ENCODE results near the gene MDN1.
"Not testable (repeated sequence)": the region's sequence is repeated elsewhere in the genome, so short reads cannot be mapped to it uniquely, and the experiment has no call there.

The MDN1 gene, protein sequence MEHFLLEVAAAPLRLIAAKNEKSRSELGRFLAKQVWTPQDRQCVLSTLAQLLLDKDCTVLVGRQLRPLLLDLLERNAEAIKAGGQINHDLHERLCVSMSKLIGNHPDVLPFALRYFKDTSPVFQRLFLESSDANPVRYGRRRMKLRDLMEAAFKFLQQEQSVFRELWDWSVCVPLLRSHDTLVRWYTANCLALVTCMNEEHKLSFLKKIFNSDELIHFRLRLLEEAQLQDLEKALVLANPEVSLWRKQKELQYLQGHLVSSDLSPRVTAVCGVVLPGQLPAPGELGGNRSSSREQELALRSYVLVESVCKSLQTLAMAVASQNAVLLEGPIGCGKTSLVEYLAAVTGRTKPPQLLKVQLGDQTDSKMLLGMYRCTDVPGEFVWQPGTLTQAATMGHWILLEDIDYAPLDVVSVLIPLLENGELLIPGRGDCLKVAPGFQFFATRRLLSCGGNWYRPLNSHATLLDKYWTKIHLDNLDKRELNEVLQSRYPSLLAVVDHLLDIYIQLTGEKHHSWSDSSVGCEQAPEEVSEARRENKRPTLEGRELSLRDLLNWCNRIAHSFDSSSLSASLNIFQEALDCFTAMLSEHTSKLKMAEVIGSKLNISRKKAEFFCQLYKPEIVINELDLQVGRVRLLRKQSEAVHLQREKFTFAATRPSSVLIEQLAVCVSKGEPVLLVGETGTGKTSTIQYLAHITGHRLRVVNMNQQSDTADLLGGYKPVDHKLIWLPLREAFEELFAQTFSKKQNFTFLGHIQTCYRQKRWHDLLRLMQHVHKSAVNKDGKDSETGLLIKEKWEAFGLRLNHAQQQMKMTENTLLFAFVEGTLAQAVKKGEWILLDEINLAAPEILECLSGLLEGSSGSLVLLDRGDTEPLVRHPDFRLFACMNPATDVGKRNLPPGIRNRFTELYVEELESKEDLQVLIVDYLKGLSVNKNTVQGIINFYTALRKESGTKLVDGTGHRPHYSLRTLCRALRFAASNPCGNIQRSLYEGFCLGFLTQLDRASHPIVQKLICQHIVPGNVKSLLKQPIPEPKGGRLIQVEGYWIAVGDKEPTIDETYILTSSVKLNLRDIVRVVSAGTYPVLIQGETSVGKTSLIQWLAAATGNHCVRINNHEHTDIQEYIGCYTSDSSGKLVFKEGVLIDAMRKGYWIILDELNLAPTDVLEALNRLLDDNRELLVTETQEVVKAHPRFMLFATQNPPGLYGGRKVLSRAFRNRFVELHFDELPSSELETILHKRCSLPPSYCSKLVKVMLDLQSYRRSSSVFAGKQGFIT (N-terminal part only)

DNA sequence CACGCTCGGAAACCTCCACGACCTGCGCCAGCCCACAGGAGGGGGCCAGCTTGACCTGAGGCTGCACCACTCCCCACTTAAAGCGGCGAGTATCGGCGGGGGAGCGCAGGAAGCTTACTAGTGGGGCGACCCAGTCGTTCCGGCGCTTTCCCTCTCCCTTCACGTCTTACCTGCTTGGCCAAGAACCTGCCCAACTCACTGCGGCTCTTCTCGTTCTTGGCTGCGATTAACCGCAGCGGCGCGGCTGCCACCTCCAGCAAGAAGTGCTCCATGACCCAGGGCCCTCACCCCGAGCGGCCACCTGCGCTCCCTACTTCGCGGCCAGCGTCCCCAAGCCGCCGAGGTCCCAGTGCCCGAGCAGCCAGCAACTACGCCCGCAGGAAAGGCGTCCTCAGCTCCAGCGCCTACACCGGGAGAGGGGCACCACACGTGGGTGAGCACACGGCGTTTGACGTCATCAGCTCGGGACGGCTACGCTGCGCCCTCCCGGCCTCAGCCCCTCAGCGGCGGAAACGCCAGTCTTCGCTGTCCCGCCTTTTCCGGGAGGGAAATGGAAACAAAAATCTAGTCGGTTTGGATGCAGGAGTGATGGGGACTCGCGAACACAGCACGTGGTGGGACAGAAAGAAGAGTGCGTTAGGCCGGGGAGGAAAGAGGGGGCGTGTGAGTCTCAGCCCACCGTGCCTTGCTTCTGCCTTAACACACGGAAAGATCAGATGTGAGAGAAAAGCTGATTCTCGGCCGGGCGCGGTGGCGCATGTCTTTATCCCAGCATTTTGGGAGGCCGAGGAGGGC is at the start of gene MDN1:
TSS of gene MDN1 (minus strand) at position 459 of the 795 bp plus-strand sequence. CDS start at position 272, 187 bp downstream.
- DNase-seq = peak; percentile 89 to 90

DNA sequence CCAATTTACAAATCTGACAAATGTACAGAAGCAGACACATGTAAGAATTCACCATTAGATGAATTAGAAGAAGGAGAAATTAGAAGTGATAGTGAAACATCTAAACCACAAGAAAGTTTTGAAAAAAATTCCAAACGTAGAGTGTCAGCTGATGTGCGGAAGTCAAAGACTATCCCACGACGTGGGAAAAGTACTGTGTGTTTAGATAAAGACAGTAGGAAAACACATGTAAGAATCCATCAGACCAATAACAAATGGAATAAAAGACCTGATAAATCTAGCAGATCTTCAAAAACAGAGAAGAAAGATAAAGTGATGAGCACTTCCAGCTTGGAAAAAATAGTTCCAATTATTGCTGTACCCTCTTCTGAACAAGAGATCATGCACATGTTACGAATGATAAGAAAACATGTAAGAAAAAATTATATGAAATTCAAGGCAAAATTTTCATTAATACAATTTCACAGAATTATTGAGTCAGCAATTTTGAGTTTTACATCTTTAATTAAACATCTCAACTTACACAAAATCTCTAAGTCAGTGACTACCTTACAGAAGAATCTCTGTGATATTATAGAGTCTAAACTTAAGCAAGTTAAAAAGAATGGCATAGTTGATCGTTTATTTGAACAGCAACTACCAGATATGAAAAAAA is 46.6 kb upstream of the MDN1 start:
- DNase-seq = no peak

DNA sequence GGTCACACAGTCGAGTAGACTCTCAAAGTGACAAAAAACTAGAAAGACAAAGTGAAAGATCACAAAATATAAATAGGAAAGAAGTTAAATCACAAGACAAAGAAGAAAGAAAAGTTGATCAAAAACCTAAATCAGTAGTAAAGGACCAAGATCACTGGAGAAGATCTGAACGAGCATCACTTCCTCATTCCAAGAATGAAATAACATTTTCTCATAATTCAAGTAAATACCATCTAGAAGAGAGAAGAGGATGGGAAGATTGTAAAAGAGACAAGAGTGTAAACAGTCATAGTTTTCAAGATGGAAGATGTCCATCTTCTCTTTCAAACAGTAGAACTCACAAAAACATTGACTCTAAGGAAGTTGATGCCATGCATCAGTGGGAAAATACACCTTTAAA is 43.1 kb upstream of the MDN1 start:
- no peak for DNase-seq

DNA sequence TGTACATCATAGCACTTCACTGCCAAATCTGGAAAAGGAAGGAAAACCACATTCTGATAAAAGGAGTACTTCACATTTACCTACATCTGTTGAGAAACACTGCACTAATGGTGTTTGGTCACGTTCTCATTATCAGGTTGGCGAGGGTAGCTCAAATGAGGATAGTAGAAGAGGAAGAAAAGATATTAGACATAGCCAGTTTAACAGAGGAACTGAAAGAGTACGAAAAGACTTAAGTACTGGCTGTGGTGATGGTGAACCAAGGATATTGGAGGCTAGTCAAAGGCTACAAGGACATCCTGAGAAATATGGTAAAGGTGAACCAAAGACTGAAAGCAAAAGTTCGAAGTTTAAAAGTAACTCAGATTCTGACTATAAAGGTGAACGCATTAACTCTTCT is 42.7 kb upstream of the MDN1 start:
- no peak for DNase-seq

DNA sequence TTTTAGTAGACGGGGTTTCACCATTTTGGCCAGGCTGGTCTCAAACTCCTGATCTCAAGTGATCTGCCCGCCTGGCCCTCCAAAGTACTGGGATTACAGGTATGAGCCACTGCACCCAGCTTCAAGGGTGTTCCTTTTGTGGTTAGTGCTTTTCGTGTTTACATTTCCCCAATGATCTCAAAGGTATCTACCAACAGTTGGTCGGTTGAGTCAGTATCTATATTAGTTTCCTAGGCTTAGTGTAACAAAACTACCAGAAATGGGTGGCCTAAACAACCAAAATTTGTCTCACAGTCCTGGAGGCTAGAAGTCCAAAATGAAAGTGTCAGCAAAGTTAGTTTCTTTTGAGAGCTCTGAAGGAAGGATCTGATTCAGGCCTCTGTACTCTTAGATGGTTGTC is 40.1 kb upstream of the MDN1 start:
- DNase-seq = no peak

DNA sequence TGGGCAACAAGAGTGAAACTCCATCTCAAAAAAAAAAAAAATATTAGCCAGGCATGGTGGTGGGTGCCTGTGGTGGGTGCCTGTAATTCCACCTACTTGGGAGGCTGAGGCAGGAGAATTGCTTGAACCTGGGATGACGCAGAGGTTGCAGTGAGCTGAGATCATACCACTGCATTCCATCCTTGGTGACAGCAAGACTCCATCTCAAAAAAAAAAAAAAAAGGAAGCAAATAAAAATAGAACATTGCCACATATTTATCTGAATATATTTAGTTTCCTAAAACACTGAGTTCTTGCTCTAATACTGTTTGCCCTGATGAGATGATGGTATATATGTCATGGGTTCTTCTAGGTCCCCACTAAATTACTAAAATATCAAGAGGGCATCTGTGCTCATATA is 38.4 kb upstream of the MDN1 start:
- DNase-seq = no peak

DNA sequence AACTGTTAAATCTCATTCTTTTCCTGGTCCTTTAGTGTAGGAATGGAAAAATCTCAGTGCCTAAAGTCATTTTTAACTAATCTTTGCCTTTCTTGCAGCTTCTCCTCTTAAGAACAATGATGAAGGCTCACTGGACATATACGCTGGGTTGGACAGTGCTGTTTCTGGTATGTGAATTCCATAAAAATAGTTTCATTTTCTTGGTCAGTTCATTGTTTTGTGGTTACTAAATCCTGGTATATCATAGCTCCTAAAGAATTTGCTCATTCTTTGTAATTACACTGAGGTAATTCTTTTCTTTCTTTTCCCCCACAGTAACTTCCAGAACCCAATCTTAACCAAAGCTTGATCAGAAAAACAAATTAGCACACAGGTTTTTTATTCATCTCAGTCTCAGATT is 33.5 kb upstream of the MDN1 start:
- no peak for DNase-seq

DNA sequence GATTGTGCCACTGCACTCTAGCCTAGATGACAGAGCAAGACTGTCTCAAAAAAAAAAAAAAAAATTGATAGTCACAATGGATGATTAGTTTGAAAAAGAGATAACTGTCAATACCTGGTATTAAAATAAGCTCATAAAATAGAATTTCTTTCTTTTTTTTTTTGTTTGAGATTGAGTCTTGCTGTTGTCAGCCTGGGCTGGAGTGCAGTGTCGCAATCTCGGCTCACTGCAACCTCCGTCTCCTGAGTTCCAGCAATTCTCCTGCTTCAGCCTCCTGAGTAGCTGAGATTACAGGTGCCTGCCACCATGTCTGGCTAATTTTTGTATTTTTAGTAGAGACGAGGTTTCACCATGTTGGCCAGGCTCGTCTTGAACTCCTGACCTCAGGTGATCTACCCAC is 27.9 kb upstream of the MDN1 start:
- not testable (repeated sequence) for DNase-seq

DNA sequence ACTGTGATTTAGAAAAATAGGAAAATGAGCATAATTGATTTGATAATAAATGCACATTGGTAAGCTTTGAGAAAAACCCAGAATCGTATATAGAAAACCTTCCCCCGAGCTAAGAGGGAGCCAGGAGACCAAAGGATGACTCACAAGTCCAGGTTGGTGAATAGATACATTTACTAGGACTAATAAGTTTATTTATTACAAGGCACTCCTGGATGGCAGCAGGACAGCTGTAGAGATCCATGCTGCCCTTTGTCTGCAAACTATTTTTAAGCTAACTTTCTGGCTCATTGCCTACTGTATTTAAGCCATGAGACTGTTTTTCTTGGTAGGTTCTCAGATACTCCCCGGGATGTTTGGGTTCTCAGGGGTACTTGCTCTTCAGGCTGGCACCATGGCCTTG is 23.5 kb upstream of the MDN1 start:
- no peak for DNase-seq

DNA sequence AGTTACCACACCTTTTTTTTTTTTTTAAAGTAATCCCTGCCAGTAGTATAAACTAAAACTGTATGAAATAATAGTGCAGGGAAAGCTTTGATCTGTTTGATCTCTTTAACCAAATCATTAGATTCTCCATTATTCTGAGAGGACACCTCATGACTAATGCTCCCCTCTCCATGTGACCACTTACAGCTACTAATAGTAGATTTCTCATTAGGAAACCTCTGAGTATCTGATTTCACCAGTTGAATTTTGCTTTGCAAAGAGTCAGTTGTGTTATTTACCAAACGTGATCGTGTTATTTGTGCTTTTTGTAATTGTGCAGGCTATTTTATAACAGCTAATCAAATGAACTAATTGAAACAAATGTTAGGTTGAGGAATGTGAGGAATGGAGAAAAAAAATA is 22.6 kb upstream of the MDN1 start:
- no peak for DNase-seq

DNA sequence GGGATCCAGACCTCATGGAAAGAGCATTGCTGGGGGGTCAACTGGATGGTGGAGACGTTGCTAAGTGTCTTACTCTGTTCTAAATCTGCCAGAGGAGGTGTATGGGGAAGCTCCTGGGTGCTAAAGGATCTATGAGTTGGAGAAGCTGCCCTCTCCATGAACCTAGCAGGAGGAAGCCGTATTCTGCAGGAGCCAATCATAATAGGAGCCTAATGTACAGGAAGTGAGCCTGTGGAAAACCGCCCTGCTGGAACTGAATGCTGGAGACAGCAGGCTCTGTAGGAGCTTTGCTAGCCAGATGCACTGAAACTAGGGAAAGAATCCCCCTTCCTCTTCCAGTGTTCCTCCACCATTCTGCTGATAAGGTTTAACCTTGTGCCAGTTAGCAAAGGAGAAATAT is 20.9 kb upstream of the MDN1 start:
- no peak for DNase-seq

DNA sequence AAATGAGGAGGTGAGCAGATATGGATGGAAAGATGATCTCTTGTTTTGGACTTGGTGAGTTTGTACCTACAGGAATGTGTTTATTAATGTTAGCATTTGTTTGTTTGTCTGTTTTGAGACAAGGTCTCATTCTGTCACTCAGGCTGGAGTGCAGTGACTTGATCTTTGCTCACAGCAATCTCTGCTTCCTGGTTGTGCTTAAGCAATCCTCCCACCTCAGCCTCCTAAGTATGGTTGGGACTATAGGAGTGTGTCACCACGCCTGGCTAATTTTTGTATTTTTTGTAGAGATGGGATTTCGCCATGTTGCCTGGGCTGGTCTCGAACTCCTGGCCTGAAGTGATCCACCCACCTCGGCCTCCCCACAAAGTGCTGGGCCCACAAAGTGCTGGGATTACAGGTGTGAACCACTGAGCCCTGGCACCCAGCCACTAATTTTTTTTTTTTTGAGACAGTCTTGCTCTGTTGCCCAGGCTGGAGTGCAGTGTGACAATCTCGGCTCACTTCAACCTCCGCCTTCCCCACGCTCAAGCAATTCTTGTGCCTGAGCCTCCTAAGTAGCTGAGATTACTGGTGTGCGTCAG is 17.1 kb upstream of the MDN1 start:
- no peak for DNase-seq

DNA sequence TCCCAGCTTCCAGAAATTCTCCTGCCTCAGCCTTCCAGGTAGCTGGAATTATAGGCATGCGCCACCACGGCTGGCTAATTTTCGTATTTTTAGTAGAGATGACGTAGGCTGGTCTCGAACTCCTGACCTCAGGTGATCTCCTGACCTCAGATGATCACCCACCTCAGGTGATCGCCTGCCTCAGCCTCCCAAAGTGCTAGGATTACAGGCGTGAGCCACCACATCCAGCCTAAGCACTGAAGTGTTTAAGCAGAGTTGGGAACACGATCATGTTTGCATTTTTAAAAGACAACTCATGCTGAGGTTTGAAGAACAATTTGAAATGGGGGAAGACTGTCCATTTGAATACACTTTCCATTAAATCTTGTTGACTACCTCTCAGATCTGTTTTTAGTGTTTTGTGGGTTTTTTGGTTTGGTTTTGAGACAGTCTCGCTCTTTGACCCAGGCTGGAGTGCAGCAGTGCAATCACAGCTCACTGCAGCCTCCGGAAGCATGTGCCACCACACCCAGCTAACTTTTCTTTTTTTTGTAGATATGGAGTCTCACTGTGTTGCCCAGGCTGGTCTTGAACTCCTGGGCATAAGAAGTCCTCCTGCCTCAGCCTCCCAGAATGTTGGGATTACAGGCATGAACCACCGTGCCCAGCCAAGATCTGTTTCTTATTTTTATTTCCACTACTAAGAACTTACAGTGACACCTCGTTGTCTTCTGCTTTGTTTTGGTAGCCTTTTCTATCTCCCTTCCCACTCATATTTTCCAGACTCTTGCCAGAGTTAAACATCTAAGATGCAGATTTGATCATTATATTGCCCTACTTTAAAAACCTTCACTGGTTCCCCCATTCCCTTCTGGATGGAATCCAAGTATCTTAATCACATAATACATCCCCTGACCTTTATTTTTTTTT is 15.5 kb upstream of the MDN1 start:
- peak; percentile 40 to 43 for DNase-seq

DNA sequence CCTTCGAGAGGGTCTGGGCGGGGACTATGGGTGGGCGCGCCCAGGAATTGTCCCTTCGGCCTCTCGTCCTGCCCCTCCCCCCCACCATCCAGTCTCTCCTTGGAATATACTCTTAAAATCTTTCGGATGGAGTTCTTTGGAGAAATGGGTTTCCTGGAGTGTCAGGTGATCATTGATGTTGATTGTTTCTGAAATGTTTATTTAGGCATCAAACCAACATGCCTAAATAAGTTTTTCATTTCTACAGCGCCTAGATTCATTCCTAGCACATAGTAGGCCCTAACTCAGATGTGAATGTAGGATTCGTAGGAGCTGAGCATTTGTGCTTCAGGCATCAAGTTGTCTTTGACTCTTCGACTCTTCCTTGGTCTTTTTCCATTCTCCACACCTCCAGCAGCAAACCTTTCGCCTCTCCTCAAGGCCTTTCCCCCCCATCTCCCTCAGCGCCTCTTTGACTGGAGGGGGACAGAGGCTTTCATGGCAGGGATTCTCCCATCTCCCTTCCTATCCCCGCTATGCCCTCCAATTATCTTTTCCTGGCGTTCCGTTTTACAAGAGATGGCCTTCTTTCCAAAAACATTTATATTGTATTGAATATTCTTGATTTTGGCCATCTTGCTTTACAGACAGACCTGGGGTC is 10.7 kb upstream of the MDN1 start:
- DNase-seq = no peak

DNA sequence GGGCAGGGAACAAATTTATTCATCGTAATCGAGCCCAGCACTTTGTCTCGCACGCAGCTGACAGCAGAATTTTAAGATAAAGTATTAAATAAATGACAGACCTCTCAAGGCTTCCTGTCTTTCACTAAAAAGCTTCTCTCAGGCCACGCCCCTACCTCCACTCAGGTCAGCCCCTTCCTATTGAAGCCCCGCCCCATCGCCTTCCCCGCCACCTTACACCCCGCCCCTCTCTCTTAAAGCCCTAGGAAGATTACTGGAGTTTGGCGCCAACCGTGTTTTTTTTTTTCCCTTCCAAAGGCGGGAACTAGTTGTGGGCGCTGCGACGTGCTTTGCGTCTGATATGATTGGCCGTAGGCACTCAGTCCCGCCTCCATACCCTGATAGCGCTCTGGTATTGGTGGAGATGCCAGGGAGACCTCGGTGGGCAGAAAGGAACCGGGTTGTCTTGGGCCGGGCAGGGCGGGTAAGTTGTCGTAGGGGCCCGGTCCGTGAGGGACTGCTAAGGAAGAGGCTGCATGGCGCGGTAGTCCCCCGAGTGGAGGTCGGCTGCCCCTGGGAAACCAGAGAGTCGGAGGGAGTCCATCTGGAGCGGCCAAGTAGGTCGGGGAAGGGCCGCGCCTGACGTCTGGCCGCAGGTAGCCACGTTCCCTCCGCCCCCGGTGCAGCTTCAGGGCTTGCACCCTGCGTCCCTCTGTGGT is 10.0 kb upstream of the MDN1 start, which contains the start of gene CASP8AP2:
TSS of gene CASP8AP2 (plus strand) at position 409 of the 698 bp plus-strand sequence.
- peak; percentile 93 to 94 for DNase-seq

DNA sequence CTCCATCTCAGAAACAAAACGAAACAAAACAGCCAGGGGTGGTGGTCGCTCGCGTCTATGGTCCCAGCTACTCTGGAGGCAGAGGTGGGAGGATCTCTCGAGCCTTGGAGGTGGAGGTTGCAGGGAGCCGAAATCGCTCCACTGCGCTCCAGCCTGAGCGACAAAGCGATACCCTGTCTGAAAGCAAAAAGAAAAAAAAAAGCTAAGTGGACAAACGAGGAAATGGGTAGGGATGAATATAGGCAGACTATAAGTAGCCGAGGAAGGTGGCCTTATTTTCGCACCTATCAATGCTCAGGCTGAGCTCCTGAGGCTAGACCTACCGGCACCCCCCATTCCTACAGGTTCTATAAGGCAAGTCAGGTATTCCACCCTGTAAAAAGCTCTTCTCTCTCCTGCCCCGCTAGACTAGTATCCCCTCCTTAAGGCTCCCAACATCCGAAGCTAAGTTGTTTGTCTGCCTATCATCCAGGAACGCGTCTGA is 9.4 kb upstream of the MDN1 start:
- DNase-seq = peak; percentile 16 to 21

DNA sequence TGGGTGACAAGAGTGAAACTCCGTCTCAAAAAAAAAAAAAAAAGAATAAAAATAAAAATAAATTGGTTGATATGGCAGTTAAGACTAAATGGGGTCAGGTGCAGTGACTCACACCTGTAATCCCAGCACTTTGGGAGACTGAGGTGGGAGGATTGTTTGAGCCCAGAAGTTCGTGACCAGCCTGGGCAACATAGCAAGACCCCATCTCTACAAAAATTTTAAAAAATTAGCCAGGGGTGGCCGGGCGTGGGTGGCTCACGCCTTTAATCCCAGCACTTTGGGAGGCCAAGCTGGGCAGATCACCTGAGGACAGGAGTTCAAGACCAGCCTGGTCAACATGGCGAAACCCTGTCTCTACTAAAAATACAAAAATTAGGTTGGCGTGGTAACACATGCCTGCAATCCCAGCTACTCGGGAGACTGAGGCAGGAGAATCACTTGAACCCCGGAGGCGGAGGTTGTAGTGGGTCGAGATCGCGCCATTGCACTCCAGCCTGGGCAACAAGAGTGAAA is 8.9 kb upstream of the MDN1 start:
- not testable (repeated sequence) for DNase-seq

DNA sequence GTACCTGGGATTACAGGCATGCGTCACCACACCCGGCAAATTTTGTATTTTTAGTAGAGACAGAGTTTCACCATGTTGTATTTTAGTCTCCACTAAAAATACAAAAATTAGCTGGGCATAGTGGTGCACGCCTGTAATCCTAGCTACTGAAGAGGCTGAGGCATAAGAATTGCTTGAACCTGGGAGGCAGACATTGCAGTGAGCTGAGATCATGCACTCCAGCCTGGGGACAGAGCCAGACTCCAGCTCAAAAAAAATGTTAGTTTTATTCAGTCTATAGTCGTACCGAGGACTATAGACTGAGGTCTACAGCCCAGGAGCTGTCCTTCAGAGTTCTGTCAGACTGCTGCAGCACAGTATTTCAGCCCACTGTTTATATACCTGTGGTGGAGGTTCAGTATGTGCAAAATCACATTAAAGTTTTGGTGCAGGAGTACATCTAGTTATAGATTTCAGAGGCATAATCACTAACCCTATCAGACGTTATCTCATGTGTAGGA is 6.5 kb upstream of the MDN1 start:
- no peak for DNase-seq

Measured in stimulated activated CD4-positive, alpha-beta T cell treated with anti-CD3 and anti-CD28 coated beads, Interleukin-2, amount 100 ng/mL, for 24 hours (primary cell).